ENCODE measurements around the gene CRACR2A.

DNA sequence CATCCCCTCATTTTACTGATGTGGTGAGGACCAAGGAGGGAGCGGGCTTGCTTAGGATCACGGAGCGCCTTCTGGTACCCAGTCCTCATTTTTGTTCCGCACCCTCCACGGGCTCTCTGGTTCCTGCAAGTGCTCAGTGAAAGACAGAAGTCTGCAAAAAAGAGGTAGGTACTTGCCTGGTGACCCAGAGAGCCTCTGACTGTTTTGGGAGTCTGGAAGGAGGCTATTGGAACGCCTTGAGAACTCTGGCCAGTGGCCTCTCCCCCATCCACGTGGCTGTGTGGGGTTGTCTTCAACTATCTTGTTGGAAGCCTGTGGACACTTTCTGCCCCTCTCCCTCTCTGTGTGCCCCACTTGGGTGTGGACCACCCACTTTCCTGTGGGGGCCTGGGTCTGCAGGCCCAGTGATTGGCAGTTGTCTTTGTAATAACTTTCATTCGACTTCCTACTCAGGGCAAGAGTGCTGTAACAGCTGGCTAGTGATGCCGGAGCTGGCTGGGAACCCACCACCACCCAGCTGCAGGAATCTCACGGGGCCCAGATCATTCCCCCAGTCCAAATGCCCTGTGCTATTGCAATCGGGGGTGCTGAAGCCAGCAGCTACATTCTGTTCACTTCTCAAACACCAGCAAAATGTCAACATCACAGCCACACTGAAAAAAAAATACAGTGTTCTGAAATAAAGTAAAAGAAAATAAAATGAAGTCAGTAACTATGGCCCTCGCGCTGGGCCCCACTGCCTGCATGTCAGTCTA, 139.1 kb downstream of the CRACR2A start:
- TF ChIP-seq, protein P1, sequence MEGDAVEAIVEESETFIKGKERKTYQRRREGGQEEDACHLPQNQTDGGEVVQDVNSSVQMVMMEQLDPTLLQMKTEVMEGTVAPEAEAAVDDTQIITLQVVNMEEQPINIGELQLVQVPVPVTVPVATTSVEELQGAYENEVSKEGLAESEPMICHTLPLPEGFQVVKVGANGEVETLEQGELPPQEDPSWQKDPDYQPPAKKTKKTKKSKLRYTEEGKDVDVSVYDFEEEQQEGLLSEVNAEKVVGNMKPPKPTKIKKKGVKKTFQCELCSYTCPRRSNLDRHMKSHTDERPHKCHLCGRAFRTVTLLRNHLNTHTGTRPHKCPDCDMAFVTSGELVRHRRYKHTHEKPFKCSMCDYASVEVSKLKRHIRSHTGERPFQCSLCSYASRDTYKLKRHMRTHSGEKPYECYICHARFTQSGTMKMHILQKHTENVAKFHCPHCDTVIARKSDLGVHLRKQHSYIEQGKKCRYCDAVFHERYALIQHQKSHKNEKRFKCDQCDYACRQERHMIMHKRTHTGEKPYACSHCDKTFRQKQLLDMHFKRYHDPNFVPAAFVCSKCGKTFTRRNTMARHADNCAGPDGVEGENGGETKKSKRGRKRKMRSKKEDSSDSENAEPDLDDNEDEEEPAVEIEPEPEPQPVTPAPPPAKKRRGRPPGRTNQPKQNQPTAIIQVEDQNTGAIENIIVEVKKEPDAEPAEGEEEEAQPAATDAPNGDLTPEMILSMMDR (IDR thresholded peaks at IDR 0.05; ENCODE audit: low read length), result no peak
- no peak for TF ChIP-seq EZH2 (IDR thresholded peaks at IDR 0.05; ENCODE audit: borderline replicate concordance, low read length)

Data from OCI-LY1 (cell line).